MM.1S (cell line): ENCODE results near the gene PRKAR1B.

Experiments
- CTCF ChIP-seq: fragments of 300-600 bp; sonication (generic); IDR thresholded peaks from 2 replicates; pipeline ENCODE4 v1.5.1; 2016; ENCODE audit warnings: antibody characterized with exemption, low read length, mixed read lengths
- EZH2phosphoT487 ChIP-seq: fragments of 300-600 bp; sonication (generic); IDR thresholded peaks from 2 replicates; pipeline ENCODE4 v1.6.1; 2018; ENCODE audit warnings: antibody characterized with exemption, low read length

- TF ChIP-seq CTCF = no peak
- TF ChIP-seq EZH2phosphoT487 = no peak
Observed at GRCh38 chr7:607938-608337, 119.1 kb downstream of the PRKAR1B start.
